C4-2B (cell line): ENCODE measurements around the gene ADAMTS1.

ENCODE experiments used
- ZFX ChIP-seq: fragments of 450-650 bp; IDR thresholded peaks from 2 replicates; pipeline ENCODE4 v1.6.1; 2017
- TF ChIP-seq, protein P1 (sequence below): fragments of 450-650 bp; conservative IDR thresholded peaks from 2 replicates; pipeline ENCODE4 v1.5.1; 2017; ENCODE audit warnings: mild to moderate bottlenecking

DNA sequence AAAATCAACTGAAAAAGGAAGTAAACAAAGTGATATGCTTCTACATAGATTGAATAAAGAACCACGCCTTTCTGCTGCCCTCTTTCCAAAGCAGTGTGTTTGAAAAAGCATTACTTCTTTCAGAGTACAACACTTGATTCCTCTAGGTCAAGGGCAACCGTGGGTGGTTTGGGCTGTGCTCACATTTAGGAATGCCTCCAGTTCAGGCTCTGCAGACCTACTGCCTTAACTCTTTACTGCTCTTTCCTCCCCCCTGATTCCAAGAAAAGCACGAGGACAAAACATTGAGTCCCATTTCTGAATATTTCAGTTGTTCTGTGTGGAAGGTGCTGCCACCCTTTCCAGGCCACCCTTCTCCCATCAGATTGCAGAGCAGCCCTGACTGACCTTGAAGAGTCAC is 45.2 kb downstream of the ADAMTS1 start:
- TF ChIP-seq, protein P1, sequence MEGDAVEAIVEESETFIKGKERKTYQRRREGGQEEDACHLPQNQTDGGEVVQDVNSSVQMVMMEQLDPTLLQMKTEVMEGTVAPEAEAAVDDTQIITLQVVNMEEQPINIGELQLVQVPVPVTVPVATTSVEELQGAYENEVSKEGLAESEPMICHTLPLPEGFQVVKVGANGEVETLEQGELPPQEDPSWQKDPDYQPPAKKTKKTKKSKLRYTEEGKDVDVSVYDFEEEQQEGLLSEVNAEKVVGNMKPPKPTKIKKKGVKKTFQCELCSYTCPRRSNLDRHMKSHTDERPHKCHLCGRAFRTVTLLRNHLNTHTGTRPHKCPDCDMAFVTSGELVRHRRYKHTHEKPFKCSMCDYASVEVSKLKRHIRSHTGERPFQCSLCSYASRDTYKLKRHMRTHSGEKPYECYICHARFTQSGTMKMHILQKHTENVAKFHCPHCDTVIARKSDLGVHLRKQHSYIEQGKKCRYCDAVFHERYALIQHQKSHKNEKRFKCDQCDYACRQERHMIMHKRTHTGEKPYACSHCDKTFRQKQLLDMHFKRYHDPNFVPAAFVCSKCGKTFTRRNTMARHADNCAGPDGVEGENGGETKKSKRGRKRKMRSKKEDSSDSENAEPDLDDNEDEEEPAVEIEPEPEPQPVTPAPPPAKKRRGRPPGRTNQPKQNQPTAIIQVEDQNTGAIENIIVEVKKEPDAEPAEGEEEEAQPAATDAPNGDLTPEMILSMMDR = no peak
- no peak for TF ChIP-seq ZFX
